GM12874 (cell line): ENCODE results near the gene UQCRC2.

Experiments
- TF ChIP-seq, protein P1 (sequence below): IDR thresholded peaks from 2 replicates; pipeline ENCODE4 v1.5.1; 2011; ENCODE audit warnings: low read depth, mild to moderate bottlenecking, control low read depth, low read length, moderate library complexity; ENCODE audit not compliant: insufficient read depth

Gene UQCRC2

DNA sequence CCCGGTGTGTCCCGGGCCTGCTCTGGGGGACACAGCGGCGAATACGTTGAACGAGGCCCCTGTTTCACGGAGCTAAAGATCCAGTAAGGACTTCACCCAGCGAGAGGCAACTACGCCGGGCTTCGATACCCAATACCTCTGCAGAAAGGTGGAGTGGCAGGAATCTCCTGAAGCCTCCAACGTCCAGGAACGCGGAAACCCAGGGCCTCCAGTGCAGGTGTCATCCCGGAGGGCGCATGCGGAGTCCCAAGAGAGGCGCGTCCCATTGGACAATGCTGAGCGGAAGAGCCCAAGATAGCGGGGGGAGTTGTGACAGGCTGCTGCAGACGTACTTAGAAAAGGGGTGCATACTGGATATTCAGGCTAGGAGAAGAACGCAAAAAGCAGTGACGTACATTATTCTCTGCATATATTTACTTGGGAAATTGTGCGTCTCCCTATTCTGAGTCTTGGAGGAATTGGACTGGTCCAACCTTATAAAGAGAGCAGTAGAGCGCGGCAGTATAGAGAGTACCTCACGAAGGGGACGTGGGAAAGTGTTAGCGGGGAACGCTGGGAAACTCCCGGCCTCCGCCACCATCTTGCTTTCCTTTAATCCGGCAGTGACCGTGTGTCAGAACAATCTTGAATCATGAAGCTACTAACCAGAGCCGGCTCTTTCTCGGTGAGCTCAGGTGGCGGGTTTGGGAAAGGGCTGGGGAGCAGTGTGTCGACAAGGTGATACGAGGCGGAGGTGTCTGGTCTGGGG lies at the start of gene UQCRC2:
UQCRC2 (plus strand) TSS at position 569 of the 748 bp plus-strand sequence; CDS start at position 632, 63 bp downstream.
- TF ChIP-seq, protein P1, sequence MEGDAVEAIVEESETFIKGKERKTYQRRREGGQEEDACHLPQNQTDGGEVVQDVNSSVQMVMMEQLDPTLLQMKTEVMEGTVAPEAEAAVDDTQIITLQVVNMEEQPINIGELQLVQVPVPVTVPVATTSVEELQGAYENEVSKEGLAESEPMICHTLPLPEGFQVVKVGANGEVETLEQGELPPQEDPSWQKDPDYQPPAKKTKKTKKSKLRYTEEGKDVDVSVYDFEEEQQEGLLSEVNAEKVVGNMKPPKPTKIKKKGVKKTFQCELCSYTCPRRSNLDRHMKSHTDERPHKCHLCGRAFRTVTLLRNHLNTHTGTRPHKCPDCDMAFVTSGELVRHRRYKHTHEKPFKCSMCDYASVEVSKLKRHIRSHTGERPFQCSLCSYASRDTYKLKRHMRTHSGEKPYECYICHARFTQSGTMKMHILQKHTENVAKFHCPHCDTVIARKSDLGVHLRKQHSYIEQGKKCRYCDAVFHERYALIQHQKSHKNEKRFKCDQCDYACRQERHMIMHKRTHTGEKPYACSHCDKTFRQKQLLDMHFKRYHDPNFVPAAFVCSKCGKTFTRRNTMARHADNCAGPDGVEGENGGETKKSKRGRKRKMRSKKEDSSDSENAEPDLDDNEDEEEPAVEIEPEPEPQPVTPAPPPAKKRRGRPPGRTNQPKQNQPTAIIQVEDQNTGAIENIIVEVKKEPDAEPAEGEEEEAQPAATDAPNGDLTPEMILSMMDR: no peak

DNA sequence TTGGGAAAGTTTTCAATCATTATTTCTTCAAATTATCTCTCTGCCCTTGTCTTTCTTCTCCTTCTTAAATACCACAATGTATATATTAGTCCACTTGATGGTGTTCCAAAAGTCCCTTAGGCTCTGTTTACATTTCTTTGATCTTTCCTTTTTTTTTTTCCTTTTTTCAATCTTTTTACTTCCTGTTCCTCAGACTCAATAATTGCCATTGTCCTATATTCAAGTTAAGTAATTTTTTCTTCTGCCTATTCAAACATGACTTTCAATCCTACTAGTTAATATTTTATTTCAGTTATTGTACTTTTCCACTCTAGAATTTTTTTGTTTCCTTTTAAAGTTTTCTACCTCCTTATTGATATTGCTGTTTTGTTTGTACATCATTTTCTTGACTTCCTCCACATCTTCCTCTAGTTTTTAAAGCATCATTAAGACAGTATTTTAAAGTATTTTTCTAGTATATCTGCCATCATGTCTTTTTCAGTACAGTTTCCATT lies 15.8 kb upstream of the UQCRC2 start:
- TF ChIP-seq, protein P1: no peak

DNA sequence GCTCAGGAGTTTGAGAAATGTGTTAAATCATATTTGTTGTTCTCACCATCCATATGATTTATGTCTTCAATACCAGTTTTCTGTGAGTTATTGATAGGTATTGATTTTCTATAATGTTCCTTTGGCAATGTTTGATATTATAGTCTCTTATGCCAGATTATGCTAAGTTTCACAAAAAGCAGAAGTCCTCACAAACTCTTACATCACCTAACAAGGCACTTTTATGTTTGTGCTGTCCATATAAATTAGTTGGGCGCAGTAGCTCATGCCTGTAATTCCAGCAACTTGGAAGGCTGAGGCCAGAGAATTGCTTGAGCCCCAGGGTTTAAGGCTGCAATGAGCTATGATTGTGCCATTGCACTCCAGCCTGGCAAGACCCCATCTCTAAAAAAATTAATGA lies 12.6 kb upstream of the UQCRC2 start:
- TF ChIP-seq, protein P1: no peak

DNA sequence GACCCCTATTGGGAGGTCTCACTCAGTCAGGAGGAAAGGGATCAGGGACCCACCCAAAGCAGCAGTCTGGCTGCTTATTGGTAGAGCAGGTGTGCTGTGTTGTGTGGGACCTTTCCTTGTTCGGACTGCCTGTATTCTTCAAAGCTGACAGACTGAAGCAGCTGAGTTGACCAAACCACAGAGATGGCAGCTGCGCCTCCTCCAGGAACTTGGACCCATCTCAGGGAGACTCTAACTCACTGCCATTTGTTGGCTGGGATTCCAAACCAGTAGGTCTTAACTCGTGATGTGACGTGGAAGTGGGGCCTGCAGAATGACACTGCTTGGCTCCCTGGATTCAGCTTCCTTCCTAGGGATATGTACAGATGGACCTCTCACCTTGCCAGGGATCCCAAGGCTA lies 9.6 kb upstream of the UQCRC2 start:
- TF ChIP-seq, protein P1: no peak

DNA sequence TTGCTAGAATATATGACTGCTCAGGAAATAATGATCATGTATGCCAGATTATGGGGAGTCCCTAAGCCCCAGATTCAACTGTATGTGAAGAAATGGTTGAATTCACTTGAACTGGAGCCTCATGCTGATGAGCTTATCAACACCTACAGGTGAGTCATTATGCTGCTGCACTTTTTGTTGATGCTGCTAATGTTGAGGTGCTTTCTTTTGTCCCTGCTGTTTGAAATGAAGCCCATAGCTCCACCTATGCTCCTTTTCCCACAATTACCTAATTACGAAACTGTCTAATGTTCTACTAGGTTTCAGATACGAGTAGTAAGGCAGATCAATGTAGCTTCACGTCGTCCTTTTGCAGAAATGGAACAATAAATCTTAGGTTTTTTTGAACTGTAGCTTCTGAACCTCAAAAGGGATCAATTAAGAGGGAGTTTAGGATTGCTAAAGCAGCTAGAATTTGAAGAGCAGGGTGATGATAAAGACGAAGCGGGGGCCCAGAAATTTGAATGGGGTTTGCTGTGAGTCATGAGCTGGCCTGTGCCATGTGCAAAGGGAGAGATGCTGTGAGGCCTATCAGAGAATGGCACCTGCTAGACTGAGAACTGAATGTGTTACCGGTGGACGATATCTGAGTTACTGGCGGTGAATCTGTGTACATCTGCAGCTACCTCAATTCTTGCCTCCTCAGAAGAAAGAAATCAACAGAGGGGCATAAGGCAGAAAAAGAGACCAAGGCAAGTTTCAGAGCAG lies 6.1 kb upstream of the UQCRC2 start:
- TF ChIP-seq, protein P1: no peak

DNA sequence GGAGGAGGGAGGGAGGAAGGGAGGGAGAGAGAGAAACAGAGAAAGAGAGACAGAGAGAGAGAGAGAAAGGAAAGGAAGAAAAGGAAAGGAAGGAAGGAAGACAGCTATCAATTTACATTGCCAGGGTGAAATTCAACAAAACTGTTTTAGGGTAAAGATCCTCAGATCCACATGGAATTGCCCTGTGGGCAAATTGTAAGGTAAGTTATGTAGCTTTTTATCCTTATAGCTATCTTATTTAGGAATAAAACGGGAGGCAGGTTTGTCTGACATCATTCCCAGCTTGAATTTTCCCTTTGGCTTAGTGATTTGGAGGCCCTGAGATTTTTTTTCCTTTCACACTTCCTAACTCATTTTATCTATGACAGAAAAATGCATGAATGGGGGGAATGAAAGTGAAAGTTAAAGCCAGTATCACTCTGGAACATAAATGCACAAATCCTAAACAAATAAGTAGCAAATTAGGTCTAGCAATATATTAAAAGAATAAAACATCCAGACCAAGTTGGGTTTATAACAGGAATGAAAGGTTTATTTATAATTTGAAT lies 3.4 kb upstream of the UQCRC2 start:
- TF ChIP-seq, protein P1: no peak
